Measurements from ENCODE around the gene SLC27A6.
"Not testable (repeated sequence)": the region's sequence is repeated elsewhere in the genome, so short reads cannot be mapped to it uniquely, and the experiment has no call there.

The SLC27A6 gene, protein sequence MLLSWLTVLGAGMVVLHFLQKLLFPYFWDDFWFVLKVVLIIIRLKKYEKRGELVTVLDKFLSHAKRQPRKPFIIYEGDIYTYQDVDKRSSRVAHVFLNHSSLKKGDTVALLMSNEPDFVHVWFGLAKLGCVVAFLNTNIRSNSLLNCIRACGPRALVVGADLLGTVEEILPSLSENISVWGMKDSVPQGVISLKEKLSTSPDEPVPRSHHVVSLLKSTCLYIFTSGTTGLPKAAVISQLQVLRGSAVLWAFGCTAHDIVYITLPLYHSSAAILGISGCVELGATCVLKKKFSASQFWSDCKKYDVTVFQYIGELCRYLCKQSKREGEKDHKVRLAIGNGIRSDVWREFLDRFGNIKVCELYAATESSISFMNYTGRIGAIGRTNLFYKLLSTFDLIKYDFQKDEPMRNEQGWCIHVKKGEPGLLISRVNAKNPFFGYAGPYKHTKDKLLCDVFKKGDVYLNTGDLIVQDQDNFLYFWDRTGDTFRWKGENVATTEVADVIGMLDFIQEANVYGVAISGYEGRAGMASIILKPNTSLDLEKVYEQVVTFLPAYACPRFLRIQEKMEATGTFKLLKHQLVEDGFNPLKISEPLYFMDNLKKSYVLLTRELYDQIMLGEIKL

DNA sequence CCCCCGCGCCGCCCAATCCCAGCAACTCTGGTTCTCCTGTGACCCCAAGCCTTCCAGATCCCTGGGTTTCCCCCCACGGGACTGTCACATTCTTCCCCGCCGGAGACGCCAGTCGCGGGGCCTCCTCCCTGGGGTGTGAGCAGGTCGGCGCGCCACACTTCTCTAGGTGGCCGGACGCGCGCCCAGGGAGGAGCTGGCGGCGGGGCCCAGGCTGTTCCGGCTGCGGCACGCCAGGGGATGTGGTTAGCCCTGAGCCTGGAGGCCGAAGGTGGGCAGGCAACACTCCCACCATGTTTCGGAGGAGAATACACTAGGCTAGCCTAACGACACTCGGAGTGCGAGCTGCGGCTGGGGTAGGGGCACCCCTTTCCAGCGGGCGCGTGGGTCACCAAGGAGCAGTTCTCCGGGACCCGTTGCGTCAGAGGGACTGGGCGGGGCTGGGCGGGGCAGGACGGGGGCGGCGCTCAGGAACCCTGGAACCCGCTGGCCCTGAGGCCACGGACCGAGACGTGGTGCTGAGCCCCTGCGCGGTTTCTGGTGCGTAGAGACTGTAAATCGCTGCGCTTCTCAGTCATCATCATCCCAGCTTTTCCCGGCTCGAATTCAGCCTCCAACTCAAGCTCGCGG, at the start of gene SLC27A6:
SLC27A6 (plus strand) TSS at position 478 of the 627 bp plus-strand sequence. CDS start 650 bp downstream, outside the sequence.
- no peak for DNase-seq (ENCODE audit: low read depth)
- TF ChIP-seq, protein P1, sequence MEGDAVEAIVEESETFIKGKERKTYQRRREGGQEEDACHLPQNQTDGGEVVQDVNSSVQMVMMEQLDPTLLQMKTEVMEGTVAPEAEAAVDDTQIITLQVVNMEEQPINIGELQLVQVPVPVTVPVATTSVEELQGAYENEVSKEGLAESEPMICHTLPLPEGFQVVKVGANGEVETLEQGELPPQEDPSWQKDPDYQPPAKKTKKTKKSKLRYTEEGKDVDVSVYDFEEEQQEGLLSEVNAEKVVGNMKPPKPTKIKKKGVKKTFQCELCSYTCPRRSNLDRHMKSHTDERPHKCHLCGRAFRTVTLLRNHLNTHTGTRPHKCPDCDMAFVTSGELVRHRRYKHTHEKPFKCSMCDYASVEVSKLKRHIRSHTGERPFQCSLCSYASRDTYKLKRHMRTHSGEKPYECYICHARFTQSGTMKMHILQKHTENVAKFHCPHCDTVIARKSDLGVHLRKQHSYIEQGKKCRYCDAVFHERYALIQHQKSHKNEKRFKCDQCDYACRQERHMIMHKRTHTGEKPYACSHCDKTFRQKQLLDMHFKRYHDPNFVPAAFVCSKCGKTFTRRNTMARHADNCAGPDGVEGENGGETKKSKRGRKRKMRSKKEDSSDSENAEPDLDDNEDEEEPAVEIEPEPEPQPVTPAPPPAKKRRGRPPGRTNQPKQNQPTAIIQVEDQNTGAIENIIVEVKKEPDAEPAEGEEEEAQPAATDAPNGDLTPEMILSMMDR (IDR thresholded peaks at IDR 0.05; ENCODE audit: low read depth, low read length, missing control alignments), result no peak
- no peak within 1 kb of the TSS for H3K4me3 ChIP-seq (ENCODE audit: low read depth, low read length)

DNA sequence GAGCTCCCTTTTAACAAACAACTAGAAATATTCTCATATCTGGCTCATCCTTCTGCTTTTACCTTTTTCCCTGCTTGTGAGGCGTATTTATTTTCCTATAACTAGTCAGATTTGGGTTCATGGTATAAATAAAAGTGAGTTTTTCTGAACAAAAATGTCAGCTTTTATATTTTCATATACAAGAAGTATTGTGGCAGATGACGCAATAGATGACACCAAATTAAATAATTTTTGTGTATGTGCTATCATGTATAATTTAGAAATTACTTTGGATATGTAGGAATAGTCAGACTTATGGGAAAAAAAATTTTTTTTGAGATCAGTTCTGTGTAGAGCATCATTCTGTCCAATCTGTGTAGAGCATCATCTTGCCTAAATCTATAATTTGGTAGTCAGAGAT, 45.7 kb upstream of the SLC27A6 start:
- no peak for DNase-seq (ENCODE audit: low read depth)
- TF ChIP-seq, protein P1 (IDR thresholded peaks at IDR 0.05; ENCODE audit: low read depth, low read length, missing control alignments), result no peak
- H3K4me3 ChIP-seq (ENCODE audit: low read depth, low read length), result no peak overlapping the region

DNA sequence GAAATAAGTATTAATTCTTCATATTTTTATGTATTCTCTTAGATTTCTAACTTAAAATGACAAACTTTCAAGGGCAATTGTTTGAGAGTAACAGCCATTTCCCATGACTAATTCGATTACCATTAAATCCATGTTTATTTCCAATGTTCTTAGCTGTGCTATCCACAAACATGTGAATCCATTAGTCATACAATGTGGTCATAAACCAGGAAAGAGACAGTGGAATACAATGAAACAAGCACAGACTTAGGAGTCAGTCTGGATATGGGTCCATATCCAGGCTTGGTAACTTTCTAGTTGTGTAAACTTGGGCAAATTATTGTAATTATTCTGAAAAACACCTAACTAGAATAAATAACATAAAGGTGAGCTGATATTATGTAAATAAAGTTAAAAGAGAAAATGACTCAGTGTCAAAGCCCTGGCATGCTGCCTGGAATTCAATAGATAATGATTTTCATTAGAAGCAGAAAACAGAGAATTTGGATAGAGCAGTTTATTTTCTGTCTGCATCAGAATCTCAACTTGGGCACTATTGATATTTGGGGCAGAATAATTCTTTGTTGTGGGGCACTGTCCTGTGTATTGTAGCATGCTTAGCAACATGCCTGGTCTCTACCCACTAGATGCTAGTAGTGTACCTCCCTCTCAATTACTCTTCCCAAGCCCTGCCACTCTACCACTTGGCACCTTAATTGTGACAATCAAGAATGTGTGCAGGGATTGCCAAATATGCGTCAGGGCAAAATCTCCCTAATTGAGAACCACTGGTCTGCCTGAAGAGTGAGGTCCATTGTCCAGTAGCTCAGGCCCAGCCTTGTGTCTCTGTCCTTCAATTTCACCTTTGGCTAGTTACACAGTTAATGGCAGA, 44.7 kb upstream of the SLC27A6 start:
- TF ChIP-seq, protein P1 (IDR thresholded peaks at IDR 0.05; ENCODE audit: low read depth, low read length, missing control alignments), result no peak
- no peak overlapping the region for H3K4me3 ChIP-seq (ENCODE audit: low read depth, low read length)
- no peak for DNase-seq (ENCODE audit: low read depth)

GRCh38 chr5:128924299-128924698, 41.0 kb upstream of the SLC27A6 start:
- H3K4me3 ChIP-seq (ENCODE audit: low read depth, low read length), result no peak overlapping the region
- TF ChIP-seq, protein P1 (IDR thresholded peaks at IDR 0.05; ENCODE audit: low read depth, low read length, missing control alignments), result no peak
- DNase-seq (ENCODE audit: low read depth), result no peak

DNA sequence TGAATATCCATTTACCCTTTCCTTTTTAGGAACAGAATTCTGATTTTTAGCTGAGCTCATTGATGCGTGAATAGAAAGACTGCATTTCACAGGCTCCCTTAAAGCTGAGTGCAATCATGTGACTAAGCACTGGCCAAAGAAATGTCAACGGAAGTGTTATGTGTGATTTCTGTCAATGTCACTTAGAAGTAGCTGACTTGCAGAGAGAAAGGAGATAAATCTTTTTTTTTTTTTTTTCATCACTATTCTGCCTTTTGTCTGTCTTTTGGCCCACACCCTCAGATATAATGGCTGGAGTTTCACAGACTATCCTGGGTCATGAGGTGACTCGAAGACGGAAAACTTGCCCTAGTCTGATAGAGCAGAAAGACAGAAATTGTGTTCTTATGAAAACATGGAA, 39.3 kb upstream of the SLC27A6 start:
- no peak for DNase-seq (ENCODE audit: low read depth)
- TF ChIP-seq, protein P1 (IDR thresholded peaks at IDR 0.05; ENCODE audit: low read depth, low read length, missing control alignments), result no peak
- no peak overlapping the region for H3K4me3 ChIP-seq (ENCODE audit: low read depth, low read length)

DNA sequence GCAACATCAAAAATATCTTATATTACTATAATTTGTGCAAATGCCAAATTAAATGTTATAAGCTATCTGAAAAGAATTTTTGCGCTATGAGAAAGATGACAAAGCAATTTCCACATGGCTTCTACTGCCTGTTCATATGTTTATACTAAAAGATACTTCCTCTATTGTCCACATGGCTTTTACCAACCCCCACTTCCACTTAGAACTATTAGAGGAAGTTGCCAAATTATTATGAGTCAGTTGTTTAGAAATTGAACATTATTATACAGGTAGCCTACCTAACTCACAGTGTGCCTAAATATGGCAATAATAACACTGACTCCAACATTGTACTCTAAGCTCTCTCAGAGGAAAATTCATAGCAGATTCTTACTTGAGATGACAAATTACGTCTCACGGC, 37.6 kb upstream of the SLC27A6 start:
- H3K4me3 ChIP-seq (ENCODE audit: low read depth, low read length), result no peak overlapping the region
- DNase-seq (ENCODE audit: low read depth), result no peak
- TF ChIP-seq, protein P1 (IDR thresholded peaks at IDR 0.05; ENCODE audit: low read depth, low read length, missing control alignments), result no peak

- DNase-seq (ENCODE audit: low read depth); H3K4me3 ChIP-seq (ENCODE audit: low read depth, low read length): not testable (repeated sequence)
Measured at GRCh38 chr5:128932232-128932631, 33.1 kb upstream of the SLC27A6 start.

DNA sequence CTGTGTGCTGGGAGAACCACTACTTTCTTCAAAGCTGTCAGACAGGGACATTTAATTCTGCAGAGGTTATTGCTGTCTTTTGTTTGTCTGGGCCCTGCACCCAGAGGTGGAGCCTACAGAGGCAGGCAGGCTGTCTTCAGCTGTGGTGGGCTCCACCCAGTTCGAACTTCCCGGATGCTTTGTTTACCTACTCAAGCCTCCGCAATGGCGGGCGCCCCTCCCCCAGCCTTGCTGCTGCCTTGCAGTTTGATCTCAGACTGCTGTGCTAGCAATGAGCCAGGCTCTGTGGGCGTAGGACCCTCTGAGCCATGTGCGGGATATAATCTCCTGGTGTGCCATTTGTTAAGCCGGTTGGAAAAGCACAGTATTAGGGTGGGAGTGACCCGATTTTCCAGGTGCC, 22.2 kb upstream of the SLC27A6 start:
- not testable (repeated sequence) for H3K4me3 ChIP-seq (ENCODE audit: low read depth, low read length); DNase-seq (ENCODE audit: low read depth)

All from GM12864 (cell line).